PC-3 (cell line): ENCODE results near the gene SLAMF1. TPM values are rescaled to one million over a fixed set of nuclear protein-coding genes. Genes with fewer than 3 reads are reported as not detected.

Experiments
- ATAC-seq: fragments of 200-7000 bp; cut with Tn5 transposase; 2 replicates; pipeline ENCODE4 v1.9.1; 2020; ENCODE audit warnings: mild to moderate bottlenecking, moderate library complexity
- BruUV-seq: library from RNA; stranded (reverse); fragments of 400-500 nt; replicated peaks from 2 replicates; lab custom pipeline; 2021; lab: Mats Ljungman, UMichigan
- CTCF ChIA-PET: fragments of 300-600 bp; sonication (Branson Sonifier 250); formaldehyde crosslinking; loops from one replicate; lab custom pipeline; 2022; ENCODE audit warnings: antibody characterized with exemption; lab: Charles Lee
- POLR2A ChIA-PET: fragments of 300-600 bp; sonication (Branson Sonifier 250); formaldehyde crosslinking; loops from one replicate; lab custom pipeline; 2022; ENCODE audit warnings: antibody characterized with exemption; ENCODE audit not compliant: unreplicated experiment; lab: Charles Lee
- DNase-seq: peaks from one replicate; pipeline ENCODE4 v3.0.0-alpha.2; 2015
- H2AFZ ChIP-seq: fragments of 300-600 bp; sonication (generic); 2 replicates; pipeline ENCODE4 v1.6.0; 2016; ENCODE audit warnings: antibody characterized with exemption, low read length
- H3F3A ChIP-seq: fragments of 300-600 bp; sonication (generic); one replicate; pipeline ENCODE4 v1.6.0; 2017; ENCODE audit warnings: antibody characterized with exemption, low read length, control low read depth, mild to moderate bottlenecking; ENCODE audit not compliant: unreplicated experiment
- H3K27ac ChIP-seq: fragments of 300-600 bp; sonication (generic); 2 replicates; pipeline ENCODE4 v1.5.1; 2016; ENCODE audit warnings: mild to moderate bottlenecking, low read length
- H3K27me3 ChIP-seq: fragments of 300-600 bp; sonication (generic); 2 replicates; pipeline ENCODE4 v1.6.1; 2016; ENCODE audit warnings: low read length, mixed read lengths
- H3K36me3 ChIP-seq: fragments of 300-600 bp; sonication (generic); 2 replicates; pipeline ENCODE4 v1.6.1; 2016; ENCODE audit warnings: low read depth, mixed run types, low read length, mixed read lengths
- H3K4me1 ChIP-seq: fragments of 300-600 bp; sonication (generic); 2 replicates; pipeline ENCODE4 v1.5.1; 2016; ENCODE audit warnings: low read length; ENCODE audit not compliant: insufficient read depth
- H3K4me2 ChIP-seq: fragments of 300-600 bp; sonication (generic); 2 replicates; pipeline ENCODE4 v1.6.0; 2016; ENCODE audit warnings: low read length
- H3K4me3 ChIP-seq: fragments of 300-600 bp; sonication (generic); 2 replicates; pipeline ENCODE4 v1.5.1; 2016; ENCODE audit warnings: mild to moderate bottlenecking, low read length, mixed read lengths
- H3K79me2 ChIP-seq: fragments of 300-600 bp; sonication (generic); 2 replicates; pipeline ENCODE4 v1.6.1; 2017; ENCODE audit warnings: low read length, mixed read lengths
- H3K9ac ChIP-seq: fragments of 300-600 bp; sonication (generic); 2 replicates; pipeline ENCODE4 v1.6.0; 2016; ENCODE audit warnings: mild to moderate bottlenecking, low read length
- H3K9me2 ChIP-seq: fragments of 300-600 bp; sonication (generic); replicated peaks from 2 replicates; pipeline ENCODE4 v1.6.1; 2016; ENCODE audit warnings: mixed run types, low read length, mixed read lengths
- H3K9me3 ChIP-seq: fragments of 300-600 bp; sonication (generic); 2 replicates; pipeline ENCODE4 v1.6.1; 2016; ENCODE audit warnings: low read length, mixed read lengths
- H4K20me1 ChIP-seq: fragments of 300-600 bp; sonication (generic); 2 replicates; pipeline ENCODE4 v1.6.1; 2016; ENCODE audit warnings: low read length, mixed read lengths
- EZH2 ChIP-seq: fragments of 300-600 bp; sonication (generic); IDR thresholded peaks from one replicate; pipeline ENCODE4 v1.6.1; 2017; ENCODE audit warnings: antibody characterized with exemption, mild to moderate bottlenecking, low read length; ENCODE audit not compliant: unreplicated experiment
- EZH2phosphoT487 ChIP-seq: fragments of 300-600 bp; sonication (generic); IDR thresholded peaks from 2 replicates; pipeline ENCODE4 v1.6.1; 2018; ENCODE audit warnings: mild to moderate bottlenecking, antibody characterized with exemption, low read length, borderline replicate concordance
- intact Hi-C: fragments of 100-400 bp; cut with micrococcal nuclease; formaldehyde crosslinking; loops from 2 replicates; pipeline ENCODE4 v1.9.0; 2023
- total RNA-seq: library from RNA; depleted of rRNA; stranded (reverse); fragments of >200 nt; gene quantifications from 2 replicates; pipeline ENCODE4 v1.2.3, GENCODE V29; 2014
- TF ChIP-seq, protein P1 (sequence below): fragments of 300-600 bp; sonication (generic); conservative IDR thresholded peaks from 2 replicates; pipeline ENCODE4 v1.5.1; 2017; ENCODE audit warnings: antibody characterized with exemption, low read depth, mild to moderate bottlenecking, low read length

The SLAMF1 gene
- total RNA-seq, 1 experiment from 2014 or later, result not detected

DNA sequence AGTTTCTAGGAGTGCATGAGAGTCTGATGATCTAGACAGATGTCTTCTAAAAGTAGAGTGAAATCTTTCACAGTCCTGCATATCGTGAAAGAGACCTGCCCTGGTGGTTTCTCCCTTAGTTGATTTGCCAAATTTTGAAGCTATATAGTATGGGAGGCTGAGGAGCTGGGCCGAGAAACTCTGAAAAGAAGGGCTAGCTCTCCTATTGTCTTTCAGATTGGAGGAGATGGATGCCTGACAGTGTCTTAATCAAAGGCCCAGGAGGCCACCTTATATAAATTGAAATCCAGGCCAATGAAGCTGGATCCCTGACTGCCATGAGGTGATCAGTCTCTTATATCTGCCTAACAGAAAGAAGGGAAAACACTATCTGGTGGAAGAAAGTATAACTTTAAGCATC, 49.1 kb downstream of the SLAMF1 start:
- no peaks in the 10 kb centered on the region for H3F3A ChIP-seq
- H4K20me1 ChIP-seq, result no peaks in the 10 kb centered on the region
- H3K27me3 ChIP-seq, result 0 out of 2 replicates have a peak, but pooled peaks cover 3% of the 10 kb centered on the region
- no peak overlapping the region for H2AFZ ChIP-seq
- no peak overlapping the region for H3K27ac ChIP-seq
- H3K36me3 ChIP-seq, result no peaks in the 10 kb centered on the region
- H3K4me1 ChIP-seq, result no peaks in the 10 kb centered on the region
- ATAC-seq, result no peak
- CTCF ChIA-PET, result no interaction called here
- BruUV-seq, result no TSS peak
- no peak overlapping the region for H3K4me3 ChIP-seq
- POLR2A ChIA-PET, result no interaction called here
- no peaks in the 10 kb centered on the region for H3K9me2 ChIP-seq
- H3K79me2 ChIP-seq, result no peaks in the 10 kb centered on the region
- TF ChIP-seq EZH2phosphoT487, result no peak
- TF ChIP-seq EZH2, result no peak
- TF ChIP-seq, protein P1, sequence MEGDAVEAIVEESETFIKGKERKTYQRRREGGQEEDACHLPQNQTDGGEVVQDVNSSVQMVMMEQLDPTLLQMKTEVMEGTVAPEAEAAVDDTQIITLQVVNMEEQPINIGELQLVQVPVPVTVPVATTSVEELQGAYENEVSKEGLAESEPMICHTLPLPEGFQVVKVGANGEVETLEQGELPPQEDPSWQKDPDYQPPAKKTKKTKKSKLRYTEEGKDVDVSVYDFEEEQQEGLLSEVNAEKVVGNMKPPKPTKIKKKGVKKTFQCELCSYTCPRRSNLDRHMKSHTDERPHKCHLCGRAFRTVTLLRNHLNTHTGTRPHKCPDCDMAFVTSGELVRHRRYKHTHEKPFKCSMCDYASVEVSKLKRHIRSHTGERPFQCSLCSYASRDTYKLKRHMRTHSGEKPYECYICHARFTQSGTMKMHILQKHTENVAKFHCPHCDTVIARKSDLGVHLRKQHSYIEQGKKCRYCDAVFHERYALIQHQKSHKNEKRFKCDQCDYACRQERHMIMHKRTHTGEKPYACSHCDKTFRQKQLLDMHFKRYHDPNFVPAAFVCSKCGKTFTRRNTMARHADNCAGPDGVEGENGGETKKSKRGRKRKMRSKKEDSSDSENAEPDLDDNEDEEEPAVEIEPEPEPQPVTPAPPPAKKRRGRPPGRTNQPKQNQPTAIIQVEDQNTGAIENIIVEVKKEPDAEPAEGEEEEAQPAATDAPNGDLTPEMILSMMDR, result no peak
- H3K9me3 ChIP-seq, result no peaks in the 10 kb centered on the region
- no peak overlapping the region for H3K4me2 ChIP-seq
- no peak for DNase-seq
- no peak overlapping the region for H3K9ac ChIP-seq
- intact Hi-C loops, result no loop called here

DNA sequence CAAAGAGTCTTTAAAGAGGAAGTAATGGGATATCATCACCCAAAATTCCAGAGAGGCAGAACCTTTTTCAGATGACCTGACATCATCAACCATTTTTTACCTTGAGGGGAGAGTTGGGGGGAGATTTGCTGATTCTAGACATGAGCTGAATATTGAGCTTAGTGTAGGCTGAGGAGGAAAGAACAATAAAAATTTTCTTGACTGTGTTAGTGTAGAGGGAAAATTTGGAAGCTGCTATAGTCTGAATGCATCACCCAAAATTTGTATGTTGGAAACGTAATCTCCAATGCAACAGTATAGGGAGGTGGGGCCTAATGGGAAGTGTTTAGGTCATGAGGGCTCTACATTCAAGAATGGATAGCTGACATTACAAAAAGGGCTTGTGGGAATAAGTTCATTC, 49.8 kb downstream of the SLAMF1 start:
- Histone ChIP-seq H3K36me3 (no peaks in the 10 kb centered on the region), H4K20me1 (no peaks in the 10 kb centered on the region), H3K4me3 (no peak overlapping the region), H3K4me2 (no peak overlapping the region), H3K27ac (no peak overlapping the region), H3K4me1 (no peaks in the 10 kb centered on the region), H3K27me3 (0 out of 2 replicates have a peak, but pooled peaks cover 3% of the 10 kb centered on the region), H3K9me3 (no peaks in the 10 kb centered on the region), H3K79me2 (no peaks in the 10 kb centered on the region), H3K9me2 (no peaks in the 10 kb centered on the region), H2AFZ (no peak overlapping the region), H3F3A (no peaks in the 10 kb centered on the region), H3K9ac (no peak overlapping the region)
- no peak for ATAC-seq
- POLR2A ChIA-PET, result no interaction called here
- CTCF ChIA-PET, result no interaction called here
- intact Hi-C loops, result no loop called here
- TF ChIP-seq EZH2 (no peak), EZH2phosphoT487 (no peak)
- TF ChIP-seq, protein P1, result no peak
- no peak for DNase-seq
- no TSS peak for BruUV-seq

DNA sequence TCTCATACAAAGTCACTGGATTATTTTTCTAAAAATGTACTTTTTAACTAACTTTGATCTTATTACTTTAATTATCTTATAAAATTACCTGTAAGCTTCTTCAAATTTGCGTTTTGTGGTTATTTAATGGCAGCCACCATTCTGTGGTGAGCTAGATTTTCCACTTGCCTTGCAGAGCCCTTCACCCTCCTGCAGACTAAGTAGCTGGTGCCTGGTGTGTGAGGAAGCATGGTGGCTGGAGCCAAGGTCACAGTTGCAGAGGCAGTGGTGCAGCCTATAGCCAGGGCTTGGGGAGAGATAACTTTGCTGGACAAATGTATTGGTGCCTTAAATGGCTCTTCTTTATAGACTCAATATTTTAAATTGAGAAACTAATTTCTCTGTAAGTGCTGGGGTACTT, 56.4 kb downstream of the SLAMF1 start:
- CTCF ChIA-PET, result no interaction called here
- BruUV-seq, result no TSS peak
- no peaks in the 10 kb centered on the region for H4K20me1 ChIP-seq

More for the DNA sequence above, 56.4 kb downstream of the SLAMF1 start:
- Histone ChIP-seq H3K79me2 (no peaks in the 10 kb centered on the region), H3K4me3 (no peak overlapping the region), H3K9ac (no peak overlapping the region), H3K27me3 (peaks cover 34% of the 10 kb centered on the region), H3F3A (no peaks in the 10 kb centered on the region), H3K27ac (no peak overlapping the region), H3K36me3 (no peaks in the 10 kb centered on the region), H3K4me1 (no peaks in the 10 kb centered on the region), H3K9me3 (no peaks in the 10 kb centered on the region), H3K9me2 (no peaks in the 10 kb centered on the region), H3K4me2 (no peak overlapping the region), H2AFZ (no peak overlapping the region)
- intact Hi-C loops, result no loop called here
- DNase-seq (no peak), ATAC-seq (no peak)
- POLR2A ChIA-PET, result no interaction called here
- TF ChIP-seq, protein P1, result no peak
- no peak for TF ChIP-seq EZH2phosphoT487
- no peak for TF ChIP-seq EZH2
